Inflammatory macrophage treated with lipopolysaccharide for 1 hour (primary cell): ENCODE measurements around the gene SPOCD1.

Experiments
- DNase-seq, 2 donors: peaks; one replicate each; pipeline ENCODE4 v3.0.0-alpha.2; 2020 to 2022

Gene SPOCD1

DNA sequence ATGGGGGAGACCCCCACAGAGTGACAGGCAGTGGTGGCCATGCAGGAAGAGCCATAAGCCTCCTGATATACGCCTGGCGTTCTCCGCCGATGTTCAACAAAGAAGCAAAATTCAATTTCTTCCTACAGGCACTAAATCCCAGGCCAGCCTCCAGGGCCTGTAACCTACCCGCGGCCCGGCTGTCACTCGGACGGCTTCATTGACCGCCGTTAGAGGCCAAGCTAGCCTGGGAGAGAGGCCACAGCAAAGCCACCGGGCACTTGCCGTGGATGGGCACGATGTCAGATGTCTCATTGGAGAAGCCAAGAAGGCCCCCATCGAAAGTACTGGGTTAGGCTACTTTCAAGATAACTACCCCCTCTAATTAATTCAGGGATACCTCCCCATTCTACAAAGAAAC is 61.4 kb downstream of the SPOCD1 start:
- no peak for DNase-seq

DNA sequence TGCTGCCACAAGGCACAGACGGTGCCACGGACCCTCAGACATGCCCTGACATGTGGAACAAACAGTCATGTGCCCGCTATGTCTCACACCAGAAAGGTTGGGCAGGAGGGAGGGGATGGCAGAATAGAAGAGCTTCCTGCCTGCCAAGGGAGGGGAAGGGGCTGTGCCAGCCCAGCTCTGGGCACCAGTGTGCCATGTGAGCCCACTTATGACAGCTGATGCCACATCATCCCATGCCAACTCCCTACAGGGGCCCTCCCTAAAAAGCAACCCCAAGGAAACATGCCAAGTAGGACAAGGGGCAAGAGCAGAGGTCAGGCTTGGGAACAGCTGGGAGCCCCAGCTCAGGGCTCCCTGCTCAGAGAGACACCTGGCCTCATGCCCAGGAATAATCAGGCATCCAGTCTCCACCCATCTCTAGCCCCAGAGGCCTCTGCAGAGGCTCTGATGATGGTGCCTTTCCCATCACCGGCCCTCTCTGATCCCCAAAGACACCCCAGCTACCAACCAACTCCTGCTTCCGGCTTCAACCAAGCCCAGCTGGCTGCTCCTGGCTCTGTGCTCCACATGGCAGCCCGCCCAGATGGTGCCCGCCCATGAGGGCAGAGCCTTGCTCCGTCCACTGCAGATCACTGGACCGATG is 62.0 kb downstream of the SPOCD1 start:
- no peak for DNase-seq

- no peak for DNase-seq
Observed at GRCh38 chr1:31752952-31753475, 62.8 kb downstream of the SPOCD1 start.

DNA sequence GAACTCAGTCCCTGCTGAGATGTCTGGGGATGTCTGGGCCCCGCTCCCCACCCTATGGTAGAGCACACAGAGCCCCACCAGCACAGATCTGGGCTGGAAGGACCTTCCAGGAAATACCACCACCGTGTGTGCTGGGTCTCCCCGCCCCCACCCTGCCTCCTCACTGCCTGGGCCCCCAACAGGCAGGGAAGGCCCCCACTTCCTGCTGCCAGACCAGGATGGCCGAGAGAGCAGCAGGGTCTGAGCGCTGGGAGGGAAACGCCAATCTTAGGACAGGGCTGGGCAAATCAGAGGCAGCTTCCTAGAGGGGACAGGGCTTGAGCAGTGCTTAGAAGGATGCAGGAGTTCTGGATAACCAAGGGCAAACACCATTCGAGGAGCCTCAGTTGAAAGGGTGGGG is 63.6 kb downstream of the SPOCD1 start:
- no peak for DNase-seq

DNA sequence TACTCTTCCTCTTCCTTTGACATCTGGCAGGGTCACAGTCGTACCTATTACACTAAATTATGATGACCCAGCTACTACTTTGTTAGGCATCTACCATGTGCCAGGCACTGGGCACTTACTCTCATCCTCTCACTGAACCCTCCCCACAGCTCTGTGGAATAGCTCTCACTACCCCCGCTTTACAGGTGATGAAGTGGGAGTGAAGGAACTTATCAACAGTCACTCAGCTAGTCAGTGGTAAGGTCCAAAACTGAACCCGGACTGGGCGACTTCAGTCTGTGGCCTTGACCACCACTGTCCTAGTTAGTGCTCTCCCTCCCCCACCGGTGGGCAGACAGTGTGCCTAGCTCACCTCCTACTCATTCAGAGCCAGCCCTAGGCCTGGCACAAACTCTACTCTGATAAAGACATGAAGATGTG is 64.0 kb downstream of the SPOCD1 start:
- DNase-seq = no peak

DNA sequence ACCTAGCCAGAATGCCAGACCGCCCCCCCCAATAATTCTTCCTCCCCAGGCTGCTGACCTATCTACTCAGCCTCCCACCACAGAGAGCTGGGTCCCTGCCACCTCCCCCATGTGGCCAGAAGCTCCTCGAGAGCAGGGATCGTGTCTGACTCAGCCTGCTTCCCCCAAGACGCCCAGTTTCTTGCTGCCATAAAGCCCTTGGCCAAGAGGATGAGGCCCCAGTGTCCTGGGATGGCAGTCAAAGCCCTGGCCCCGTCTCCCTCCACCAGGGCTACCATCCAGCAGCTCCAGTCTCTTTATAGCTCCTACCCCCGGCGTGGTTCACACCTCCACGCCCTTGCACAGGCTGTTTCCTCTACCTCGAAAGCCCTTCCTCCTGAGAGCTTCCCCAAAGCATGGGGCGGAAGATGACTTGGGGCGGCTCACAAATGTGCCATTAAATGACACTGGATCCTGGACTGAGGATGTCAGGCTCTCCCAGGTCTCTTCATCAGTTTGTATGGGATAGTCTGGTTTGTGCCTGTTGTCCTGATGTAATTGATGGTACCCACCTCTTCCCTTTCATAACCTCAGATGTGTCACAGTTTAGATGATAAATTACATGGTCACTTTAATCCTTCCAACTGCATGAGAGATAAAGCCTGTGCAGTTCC is 64.8 kb downstream of the SPOCD1 start:
- DNase-seq = peak; percentile 15 to 29

DNA sequence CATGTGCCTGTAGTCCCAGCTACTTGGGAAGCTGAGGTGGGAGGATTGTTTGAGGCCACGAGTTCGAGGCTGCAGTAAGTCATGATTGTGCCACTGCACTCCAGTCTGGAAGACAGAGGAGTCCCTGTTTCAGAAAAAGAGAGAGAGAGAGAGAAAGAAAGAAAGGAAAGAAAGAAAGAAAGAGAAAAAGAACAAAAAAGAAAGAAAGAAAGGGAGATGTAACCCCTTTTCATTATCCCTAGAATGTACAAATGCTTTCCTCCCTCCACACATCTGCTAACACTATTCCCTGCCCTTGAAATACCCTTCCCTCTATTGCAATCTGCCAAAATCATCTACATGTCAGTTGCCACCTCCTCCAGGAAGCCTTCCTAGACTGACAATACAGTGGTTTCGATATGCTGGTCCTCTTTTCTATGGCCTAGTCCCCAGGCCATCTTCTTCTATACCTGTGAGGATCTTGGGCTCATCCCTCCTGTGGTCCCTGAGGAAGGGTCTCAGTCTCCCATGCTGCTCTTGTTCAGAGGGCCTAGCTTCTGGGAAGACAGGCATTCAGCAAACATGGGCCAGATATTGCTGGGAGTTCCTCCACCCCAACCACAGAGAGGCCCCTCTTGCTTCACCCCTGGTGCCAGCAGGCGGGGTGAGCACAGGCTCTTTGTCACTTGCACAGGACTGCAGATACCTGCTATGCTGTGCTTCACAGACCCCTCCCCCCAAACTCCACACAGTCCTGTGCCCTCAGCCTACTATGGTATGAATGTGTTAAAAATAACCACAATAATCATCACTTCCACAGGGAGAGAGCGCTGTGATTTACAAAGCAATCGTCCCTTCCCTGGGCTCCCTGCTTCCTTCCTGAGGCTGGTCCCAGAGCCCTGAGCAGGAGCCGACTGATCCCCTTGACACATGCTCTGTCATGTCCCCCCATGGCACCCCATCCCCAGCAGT is 65.8 kb downstream of the SPOCD1 start:
- DNase-seq = no peak

- DNase-seq = no peak
Observed at GRCh38 chr1:31748365-31748764, 67.5 kb downstream of the SPOCD1 start.

DNA sequence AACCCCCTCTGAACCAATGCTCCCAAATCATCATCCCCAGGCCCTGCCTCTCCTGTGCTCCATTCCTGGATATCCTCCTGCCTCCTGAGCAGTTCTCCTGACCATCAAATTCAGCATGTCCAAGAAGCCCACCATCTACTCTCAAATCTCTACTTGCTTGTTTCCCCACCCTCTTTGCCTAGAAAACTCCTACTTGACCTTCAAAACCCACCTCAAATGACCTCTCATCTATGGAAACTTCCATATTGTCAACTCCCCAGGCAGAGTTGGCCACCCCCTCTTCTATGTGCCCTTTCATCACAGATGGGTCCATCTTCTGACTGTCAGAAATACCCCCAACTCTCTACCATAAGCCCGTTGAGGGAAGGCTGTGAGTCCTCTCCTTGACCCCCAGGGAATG is 68.5 kb downstream of the SPOCD1 start:
- no peak for DNase-seq

DNA sequence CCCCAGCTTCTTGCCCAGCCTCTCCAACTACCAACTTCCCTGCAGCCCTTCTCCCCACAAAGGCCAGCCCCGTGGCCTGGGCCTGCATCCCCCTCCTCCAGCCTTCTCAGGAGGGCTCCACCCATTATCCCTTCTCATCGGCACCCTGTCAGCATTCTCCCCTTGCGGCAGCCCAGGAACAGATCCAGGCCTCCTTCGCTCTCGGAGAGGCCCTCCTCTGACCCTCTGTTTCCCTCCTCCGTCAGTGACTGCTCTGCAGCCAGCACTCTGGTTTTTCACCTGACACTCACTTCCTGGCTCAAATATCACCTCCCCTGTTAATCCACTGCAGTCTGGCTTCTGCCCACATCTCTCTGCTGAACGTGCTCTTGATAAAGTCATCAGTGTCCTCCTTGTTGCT is 69.1 kb downstream of the SPOCD1 start:
- DNase-seq = no peak

- no peak for DNase-seq
Observed at GRCh38 chr1:31745946-31746670, 69.7 kb downstream of the SPOCD1 start.

DNA sequence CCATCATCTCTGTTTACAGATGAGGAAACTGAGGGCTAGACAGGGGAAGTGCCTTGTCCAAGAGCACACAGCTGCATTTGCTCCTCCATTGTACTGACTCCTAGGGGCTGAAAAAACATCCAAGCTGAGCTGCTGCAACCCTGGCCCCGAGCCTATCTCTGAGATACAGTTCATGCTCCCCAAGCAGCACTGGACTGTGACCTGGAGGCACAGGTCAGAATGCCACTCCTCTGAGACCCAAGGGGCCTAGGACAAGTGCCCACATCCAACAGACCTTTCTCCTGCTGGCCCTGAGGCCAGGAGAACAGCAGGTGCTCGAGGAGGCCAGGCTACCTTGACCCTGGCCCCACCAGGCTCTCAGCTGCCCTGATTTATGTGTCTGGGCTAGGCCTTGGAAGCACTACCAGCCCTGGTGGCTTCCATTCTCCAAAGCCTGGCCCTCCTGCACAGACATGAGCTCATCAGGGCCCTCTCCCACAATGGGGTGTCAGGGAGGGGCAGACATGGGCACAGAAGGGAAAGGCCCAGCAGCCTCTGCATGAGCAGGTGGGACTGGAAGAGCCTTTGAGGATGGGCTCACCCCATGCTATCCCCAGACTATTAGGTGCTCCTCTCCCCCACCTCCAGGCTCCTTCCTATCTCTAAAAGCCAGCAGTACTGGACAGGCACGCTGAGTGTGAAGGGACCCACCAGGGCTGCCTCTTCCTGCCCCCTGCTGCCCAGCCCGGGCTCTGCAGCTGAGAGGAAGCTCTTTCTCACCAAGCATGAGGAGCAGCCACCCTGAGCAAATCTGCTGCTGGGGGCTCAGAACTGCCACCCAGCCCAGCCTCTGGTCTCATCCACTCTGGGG is 70.5 kb downstream of the SPOCD1 start:
- DNase-seq = peak; percentile 39 to 69

GRCh38 chr1:31744165-31744888 is 71.5 kb downstream of the SPOCD1 start:
- no peak for DNase-seq

- DNase-seq = no peak
Observed at GRCh38 chr1:31742462-31743212, 73.2 kb downstream of the SPOCD1 start.
